HepG2 (cell line): ENCODE measurements around the gene RDM1. TPM values are rescaled to one million over a fixed set of nuclear protein-coding genes. Genes with fewer than 3 reads are reported as not detected.

ENCODE experiments used
- BCL6 ChIP-seq: IDR thresholded peaks from 2 replicates; pipeline ENCODE4 v1.6.1; 2016; ENCODE audit warnings: missing genetic modification reagents, missing compliant biosample characterization
- ELF3 ChIP-seq: IDR thresholded peaks from 2 replicates; pipeline ENCODE4 v1.6.1; 2016; ENCODE audit warnings: missing genetic modification reagents, missing compliant biosample characterization
- EP300 ChIP-seq, 3 experiments: sonication (generic) in 1 of 3; formaldehyde crosslinking in 1 of 3; IDR thresholded peaks; 2 replicates each; pipeline versions ENCODE4 v1.5.1 to v1.6.1; 2011 to 2020; ENCODE audit warnings: low read depth in 2 of 3, low read length in 2 of 3, borderline replicate concordance in 1 of 3, improper control_type of control experiment in 1 of 3, mild to moderate bottlenecking in 1 of 3, missing genetic modification reagents in 1 of 3, moderate library complexity in 1 of 3
- FOXA3 ChIP-seq: IDR thresholded peaks from 2 replicates; pipeline ENCODE4 v1.6.1; 2016; ENCODE audit warnings: missing genetic modification reagents, missing compliant biosample characterization
- HOXA3 ChIP-seq: sonication (generic); formaldehyde crosslinking; IDR thresholded peaks from 2 replicates; pipeline ENCODE4 v1.5.0; 2020; ENCODE audit warnings: missing genetic modification reagents
- JDP2 ChIP-seq: sonication (generic); formaldehyde crosslinking; IDR thresholded peaks from 2 replicates; pipeline ENCODE4 v1.8.1; 2022; ENCODE audit warnings: missing genetic modification reagents, borderline replicate concordance
- NCOR1 ChIP-seq: fragments of 200-600 bp; sonication (generic); IDR thresholded peaks from 2 replicates; pipeline ENCODE4 v1.7.0; 2017; ENCODE audit warnings: antibody characterized with exemption, low read length, borderline replicate concordance
- NR2F6 ChIP-seq, 2 experiments: IDR thresholded peaks; 2 replicates each; pipeline ENCODE4 v1.6.1; 2016; ENCODE audit warnings: antibody characterized with exemption in 1 of 2, mild to moderate bottlenecking in 1 of 2
- PAXIP1 ChIP-seq: sonication (generic); formaldehyde crosslinking; conservative IDR thresholded peaks from 2 replicates; pipeline ENCODE4 v1.4.0; 2020; ENCODE audit warnings: mild to moderate bottlenecking, missing genetic modification reagents, moderate library complexity
- RARA ChIP-seq: IDR thresholded peaks from 2 replicates; pipeline ENCODE4 v1.6.1; 2016; ENCODE audit warnings: missing genetic modification reagents, missing compliant biosample characterization
- RCOR2 ChIP-seq: IDR thresholded peaks from 2 replicates; pipeline ENCODE4 v1.6.1; 2016; ENCODE audit warnings: missing biosample characterization, missing genetic modification reagents
- RXRB ChIP-seq: IDR thresholded peaks from 2 replicates; pipeline ENCODE4 v1.6.1; 2016; ENCODE audit warnings: borderline replicate concordance, missing genetic modification reagents, missing compliant biosample characterization
- SALL1 ChIP-seq: sonication (generic); formaldehyde crosslinking; IDR thresholded peaks from 2 replicates; pipeline ENCODE4 v1.8.0; 2022; ENCODE audit warnings: mild to moderate bottlenecking, missing genetic modification reagents
- SAP130 ChIP-seq: IDR thresholded peaks from 2 replicates; pipeline ENCODE4 v1.6.1; 2016; ENCODE audit warnings: low read depth
- SOX13 ChIP-seq, 3 experiments: fragments of 450-650 bp in 1 of 3; sonication (generic) in 1 of 3; formaldehyde crosslinking in 1 of 3; IDR thresholded peaks in 2 of 3; conservative IDR thresholded peaks in 1 of 3; 2 replicates each; pipeline versions ENCODE4 v1.5.0 to v1.6.1; 2016 to 2020; ENCODE audit warnings: antibody characterized with exemption in 1 of 3, mild to moderate bottlenecking in 1 of 3, missing compliant biosample characterization in 1 of 3, missing genetic modification reagents in 1 of 3, moderate library complexity in 1 of 3
- TCF7 ChIP-seq: sonication (generic); IDR thresholded peaks from 2 replicates; pipeline ENCODE4 v1.6.1; 2016; ENCODE audit warnings: antibody characterized with exemption, low read depth
- WIZ ChIP-seq: sonication (generic); formaldehyde crosslinking; IDR thresholded peaks from 2 replicates; pipeline ENCODE4 v1.5.1; 2020; ENCODE audit warnings: mild to moderate bottlenecking, missing genetic modification reagents
- ZBTB1 ChIP-seq: sonication (generic); formaldehyde crosslinking; IDR thresholded peaks from 2 replicates; pipeline ENCODE4 v1.4.0; 2020; ENCODE audit warnings: missing genetic modification reagents, borderline replicate concordance
- ZNF143 ChIP-seq: sonication (generic); formaldehyde crosslinking; IDR thresholded peaks from 2 replicates; pipeline ENCODE4 v1.4.0; 2020; ENCODE audit warnings: missing genetic modification reagents
- ZSCAN22 ChIP-seq: sonication (generic); formaldehyde crosslinking; IDR thresholded peaks from 2 replicates; pipeline ENCODE4 v1.4.0; 2020; ENCODE audit warnings: mild to moderate bottlenecking, missing genetic modification reagents
- ZSCAN29 ChIP-seq: sonication (generic); formaldehyde crosslinking; conservative IDR thresholded peaks from 2 replicates; pipeline ENCODE4 v1.4.0; 2020; ENCODE audit warnings: mild to moderate bottlenecking, missing genetic modification reagents
- polyA plus RNA-seq, 8 experiments: library from polyadenylated mRNA; depleted of rRNA in 3 of 8; stranded (reverse) in 7 of 8; unstranded in 1 of 8; fragments of >200 nt; fragmentation: Illumina TruSeq in 4 of 8; extraction: Trizol in 4 of 8; gene quantifications; 2 replicates each; pipeline versions ENCODE4 v1.2.1 to v1.2.3, GENCODE V29; 2011 to 2016; ENCODE audit warnings: low read depth in 4 of 8, missing spikeins in 1 of 8, mixed read lengths in 1 of 8; ENCODE audit not compliant: insufficient read depth in 1 of 8
- total RNA-seq, 5 experiments: library from RNA; depleted of rRNA; stranded (reverse); fragments of >200 nt; fragmentation: Illumina TruSeq; extraction: Trizol; gene quantifications; 2 replicates each; pipeline ENCODE4 v1.2.3, GENCODE V29; 2016; ENCODE audit warnings: low read depth in 1 of 5
- TF ChIP-seq, protein P1 (sequence below): sonication (generic); formaldehyde crosslinking; IDR thresholded peaks from 2 replicates; pipeline ENCODE4 v1.5.1; 2020; ENCODE audit warnings: mild to moderate bottlenecking, moderate library complexity, missing genetic modification reagents

The RDM1 gene
- total and polyA plus RNA-seq, 2 of the 13 experiments (the other 11 are each of a cell fraction or from before 2014, with no cell fraction given): 0.28 to 0.40 TPM

DNA sequence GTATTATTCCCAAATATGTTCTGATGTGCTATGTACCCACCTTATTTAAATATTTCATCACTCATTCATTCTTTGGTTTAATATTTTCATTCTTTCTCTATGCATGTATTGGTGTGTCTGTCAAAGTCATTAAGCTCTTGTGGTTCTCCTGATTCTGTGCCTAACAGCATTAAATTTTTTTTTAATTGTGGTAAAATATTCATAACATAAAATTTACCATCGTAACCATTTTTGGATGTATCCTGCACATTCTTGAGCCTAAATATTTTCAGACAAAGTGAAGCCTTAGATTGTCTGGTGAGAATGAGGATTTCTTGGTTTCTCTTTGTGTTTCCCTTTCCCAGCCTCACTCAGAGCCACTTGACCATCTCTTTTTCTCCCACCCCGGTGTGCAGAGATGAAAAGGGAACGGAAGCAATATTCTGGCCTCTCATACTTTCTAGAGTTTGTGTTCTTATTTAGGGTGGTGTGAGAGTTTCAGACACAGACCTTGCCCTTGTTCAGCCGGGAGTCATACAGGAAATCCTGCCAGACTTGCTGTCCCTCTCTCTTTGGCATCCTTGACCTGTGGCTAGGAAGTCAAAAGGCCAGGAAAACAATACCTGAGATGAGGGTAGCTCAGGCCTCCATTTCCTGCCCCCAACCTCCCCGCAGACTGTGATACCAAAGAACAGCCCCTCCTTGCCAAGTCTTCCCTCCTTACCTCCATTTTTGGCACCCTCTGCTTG, 55.3 kb downstream of the RDM1 start (continued):
- TF ChIP-seq SOX13 (IDR thresholded peaks at IDR 0.05) (no peak), SOX13 (CRISPR knock-in tag; conservative IDR thresholded peaks at IDR 0.05 in 1 of 2, IDR thresholded peaks at IDR 0.05 in 1 of 2) (peak in 1 of 2 experiments; percentile 21; a peak in 1 of 4 replicates), FOXA3 (CRISPR knock-in tag) (0 out of 2 replicates have a peak, but pooled peaks have one; percentile 12), TCF7 (peak; percentile 43; the same call in 1 of the 2 replicates), NR2F6 (IDR thresholded peaks at IDR 0.05) (peak; percentile 80), NR2F6 (CRISPR knock-in tag; IDR thresholded peaks at IDR 0.05) (peak; percentile 79), ELF3 (peak; percentile 62; the same call in 1 of the 2 replicates), RCOR2 (CRISPR knock-in tag) (peak; percentile 43; the same call in 1 of the 2 replicates), PAXIP1 (peak; percentile 77), RXRB (CRISPR knock-in tag) (peak; percentile 55), ZSCAN22 (no peak), ZBTB1 (CRISPR knock-in tag) (no peak), NCOR1 (peak; percentile 23; the same call in 1 of the 2 replicates), EP300 (IDR thresholded peaks at IDR 0.05; ENCODE audit: low read depth in 2 of 2, low read length in 2 of 2) (peak in 1 of 2 experiments; percentile 53; a peak in 2 of 4 replicates), EP300 (CRISPR knock-in tag; IDR thresholded peaks at IDR 0.05; ENCODE audit: borderline replicate concordance) (no peak), JDP2 (CRISPR knock-in tag) (no peak), SALL1 (CRISPR knock-in tag) (peak; percentile 85), ZSCAN29 (CRISPR knock-in tag) (no peak), BCL6 (CRISPR knock-in tag) (peak; percentile 40; the same call in 1 of the 2 replicates), ZNF143 (CRISPR knock-in tag) (no peak), SAP130 (CRISPR knock-in tag) (0 out of 2 replicates have a peak, but pooled peaks have one; percentile 14), WIZ (CRISPR knock-in tag) (no peak), HOXA3 (CRISPR knock-in tag) (peak; percentile 28; the same call in 1 of the 2 replicates), RARA (CRISPR knock-in tag) (peak; percentile 91)
- TF ChIP-seq, protein P1, sequence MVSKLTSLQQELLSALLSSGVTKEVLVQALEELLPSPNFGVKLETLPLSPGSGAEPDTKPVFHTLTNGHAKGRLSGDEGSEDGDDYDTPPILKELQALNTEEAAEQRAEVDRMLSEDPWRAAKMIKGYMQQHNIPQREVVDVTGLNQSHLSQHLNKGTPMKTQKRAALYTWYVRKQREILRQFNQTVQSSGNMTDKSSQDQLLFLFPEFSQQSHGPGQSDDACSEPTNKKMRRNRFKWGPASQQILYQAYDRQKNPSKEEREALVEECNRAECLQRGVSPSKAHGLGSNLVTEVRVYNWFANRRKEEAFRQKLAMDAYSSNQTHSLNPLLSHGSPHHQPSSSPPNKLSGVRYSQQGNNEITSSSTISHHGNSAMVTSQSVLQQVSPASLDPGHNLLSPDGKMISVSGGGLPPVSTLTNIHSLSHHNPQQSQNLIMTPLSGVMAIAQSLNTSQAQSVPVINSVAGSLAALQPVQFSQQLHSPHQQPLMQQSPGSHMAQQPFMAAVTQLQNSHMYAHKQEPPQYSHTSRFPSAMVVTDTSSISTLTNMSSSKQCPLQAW: 0 out of 2 replicates have a peak, but pooled peaks have one; percentile 28
